Fibroblast of pulmonary artery (primary cell): Measurements from ENCODE around the gene TMEM106B.
A peak's percentile ranks its signal among the peaks of the same experiment; 100 is the strongest.

Experiments used
- DNase-seq: peaks from one replicate; pipeline ENCODE4 v3.0.0-alpha.2; 2010; ENCODE audit warnings: low read depth
- H3K4me3 ChIP-seq: replicated peaks from 2 replicates; pipeline ENCODE4 v1.5.1; 2011; ENCODE audit warnings: low read depth, mild to moderate bottlenecking, control low read depth, low read length, moderate library complexity
- TF ChIP-seq, protein P1 (sequence below): IDR thresholded peaks from 2 replicates; pipeline ENCODE4 v1.5.1; 2011; ENCODE audit warnings: mild to moderate bottlenecking, control low read depth, low read length, inconsistent platforms; ENCODE audit errors: missing control alignments

The TMEM106B gene

DNA sequence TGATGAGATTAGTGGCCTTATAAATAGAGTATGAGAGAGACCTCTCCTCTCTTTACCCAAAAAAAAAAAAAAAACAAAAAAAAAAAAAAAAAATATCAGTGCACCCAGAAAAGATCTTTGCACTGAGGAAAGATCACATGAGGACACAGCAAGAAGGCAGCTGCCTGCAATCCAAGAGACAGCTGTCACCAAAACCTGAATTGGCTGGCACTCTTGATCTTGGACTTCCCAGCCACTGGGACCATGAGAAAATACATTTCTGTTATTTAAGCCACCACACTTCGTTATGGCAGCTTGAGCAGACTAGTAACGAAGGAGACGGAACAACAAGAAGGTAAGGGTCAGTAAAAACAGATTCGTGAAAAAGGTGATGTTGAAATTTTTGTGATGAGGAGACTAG is 47.0 kb downstream of the TMEM106B start:
- DNase-seq, result no peak
- TF ChIP-seq, protein P1, sequence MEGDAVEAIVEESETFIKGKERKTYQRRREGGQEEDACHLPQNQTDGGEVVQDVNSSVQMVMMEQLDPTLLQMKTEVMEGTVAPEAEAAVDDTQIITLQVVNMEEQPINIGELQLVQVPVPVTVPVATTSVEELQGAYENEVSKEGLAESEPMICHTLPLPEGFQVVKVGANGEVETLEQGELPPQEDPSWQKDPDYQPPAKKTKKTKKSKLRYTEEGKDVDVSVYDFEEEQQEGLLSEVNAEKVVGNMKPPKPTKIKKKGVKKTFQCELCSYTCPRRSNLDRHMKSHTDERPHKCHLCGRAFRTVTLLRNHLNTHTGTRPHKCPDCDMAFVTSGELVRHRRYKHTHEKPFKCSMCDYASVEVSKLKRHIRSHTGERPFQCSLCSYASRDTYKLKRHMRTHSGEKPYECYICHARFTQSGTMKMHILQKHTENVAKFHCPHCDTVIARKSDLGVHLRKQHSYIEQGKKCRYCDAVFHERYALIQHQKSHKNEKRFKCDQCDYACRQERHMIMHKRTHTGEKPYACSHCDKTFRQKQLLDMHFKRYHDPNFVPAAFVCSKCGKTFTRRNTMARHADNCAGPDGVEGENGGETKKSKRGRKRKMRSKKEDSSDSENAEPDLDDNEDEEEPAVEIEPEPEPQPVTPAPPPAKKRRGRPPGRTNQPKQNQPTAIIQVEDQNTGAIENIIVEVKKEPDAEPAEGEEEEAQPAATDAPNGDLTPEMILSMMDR, result no peak
- H3K4me3 ChIP-seq, result no peak overlapping the region

DNA sequence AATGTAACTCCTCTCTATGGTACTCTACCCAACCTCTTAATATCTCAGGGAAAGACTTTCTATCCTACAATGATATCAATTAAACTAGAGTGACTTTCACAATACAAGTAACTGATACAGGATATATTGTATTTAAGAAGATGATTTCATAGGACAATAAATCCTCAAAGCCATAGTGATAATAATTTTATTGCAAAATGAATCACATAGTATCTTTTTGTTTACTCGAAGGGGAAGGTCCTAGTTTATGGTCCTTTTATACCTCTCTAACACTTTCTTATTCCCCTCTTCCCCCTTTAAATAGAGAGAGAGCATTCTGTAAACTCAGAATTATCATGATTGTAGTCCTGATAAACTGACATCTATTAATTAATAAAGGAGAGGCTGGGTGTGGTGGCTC is 56.4 kb downstream of the TMEM106B start:
- DNase-seq, result no peak
- TF ChIP-seq, protein P1, result no peak
- no peak overlapping the region for H3K4me3 ChIP-seq

DNA sequence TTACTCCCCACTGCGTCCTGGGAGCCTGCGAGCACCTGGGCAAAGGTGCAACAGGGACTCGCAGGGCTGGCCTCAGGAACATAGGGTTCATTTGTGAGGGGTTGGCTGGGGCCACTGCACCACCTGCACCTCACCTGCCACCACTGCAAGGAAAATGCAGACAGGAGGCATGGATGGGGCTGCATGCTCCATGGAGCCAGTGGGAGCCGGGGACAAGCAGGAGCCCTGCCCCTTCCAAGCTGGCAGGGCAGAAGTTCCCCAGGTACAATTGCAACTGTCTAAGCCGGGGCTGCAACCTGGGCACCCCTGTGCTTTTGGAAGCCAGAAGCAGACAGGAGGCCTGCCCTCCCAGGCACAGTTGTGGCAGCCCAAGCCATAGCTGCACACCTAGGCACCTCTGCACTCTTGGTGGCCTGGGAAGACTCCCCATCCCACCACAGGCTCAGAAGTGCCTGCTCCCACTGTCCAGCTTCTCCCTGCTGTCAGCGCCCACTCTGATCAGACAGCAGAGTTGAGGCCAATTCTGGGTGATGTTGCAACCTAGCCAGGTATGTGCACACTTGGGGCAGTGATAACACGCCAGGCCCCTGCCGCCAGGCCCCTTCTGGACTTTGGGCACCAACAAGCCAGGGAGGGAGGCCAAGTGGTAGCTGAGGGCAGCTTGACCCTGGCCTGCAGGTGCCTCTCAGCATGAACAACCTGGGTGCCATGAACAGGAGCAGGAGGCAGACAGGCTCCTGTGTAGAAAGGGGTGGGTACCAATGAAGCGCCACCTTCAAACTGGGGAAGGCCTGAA is 58.2 kb downstream of the TMEM106B start:
- TF ChIP-seq, protein P1, result no peak
- no peak overlapping the region for H3K4me3 ChIP-seq
- DNase-seq, result no peak

GRCh38 chr7:12281038-12281437 is 69.9 kb downstream of the TMEM106B start:
- H3K4me3 ChIP-seq, result no peak overlapping the region
- peak; percentile 20 for DNase-seq
- TF ChIP-seq, protein P1, result no peak

DNA sequence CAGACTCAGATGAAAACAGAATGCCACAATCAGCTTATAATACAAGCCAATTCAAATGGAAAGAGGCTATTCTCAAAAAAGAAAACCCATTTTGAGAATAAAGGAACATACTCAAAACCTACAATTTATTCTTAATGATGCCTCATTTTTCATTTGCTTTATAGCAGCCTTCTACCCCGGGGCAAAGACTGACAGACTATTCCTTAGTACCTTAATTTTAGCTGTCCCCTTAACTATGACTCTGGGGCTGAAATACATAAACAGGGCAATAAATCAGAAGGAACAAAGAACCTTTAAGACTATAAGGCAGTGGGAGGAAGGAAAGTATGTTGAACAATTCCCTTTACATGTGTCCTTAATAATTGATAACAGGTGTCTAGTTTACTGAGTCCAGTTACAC is 76.8 kb downstream of the TMEM106B start:
- H3K4me3 ChIP-seq, result no peak overlapping the region
- DNase-seq, result no peak
- TF ChIP-seq, protein P1, result no peak

DNA sequence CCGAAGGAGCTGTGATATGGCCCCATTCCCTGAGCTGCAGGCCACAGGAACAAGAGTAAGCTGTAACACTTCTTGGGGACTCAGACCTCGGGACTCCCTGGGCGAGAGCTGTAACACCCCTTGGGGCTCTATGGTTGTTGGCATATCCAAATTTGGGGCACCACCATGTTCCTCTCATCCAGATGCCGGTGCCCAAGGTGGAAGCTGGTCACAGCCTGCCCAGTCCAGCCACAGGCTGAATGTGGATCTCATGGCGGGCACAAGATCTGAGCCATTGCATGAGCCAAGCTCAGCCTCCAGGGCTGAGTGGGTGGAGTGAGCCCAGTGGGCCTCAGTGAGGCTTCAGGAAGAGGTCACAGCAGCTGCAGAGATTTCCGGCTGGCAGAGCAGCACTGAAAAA is 78.9 kb downstream of the TMEM106B start:
- no peak for DNase-seq
- TF ChIP-seq, protein P1, result no peak
- H3K4me3 ChIP-seq, result no peak overlapping the region

- no peak for DNase-seq
- no peak overlapping the region for H3K4me3 ChIP-seq
- TF ChIP-seq, protein P1, result no peak
These were observed 79.7 kb downstream of the TMEM106B start for GRCh38 chr7:12290761-12291160.
